H1 (cell line): ENCODE measurements around the gene MRPL27. TPM values are rescaled to one million over a fixed set of nuclear protein-coding genes. Genes with fewer than 3 reads are reported as not detected.
A peak's percentile ranks its signal among the peaks of the same experiment; 100 is the strongest.

Experiments
- CTCF ChIA-PET: fragments of 300-600 bp; sonication (Branson Sonifier 250); formaldehyde crosslinking; loops from one replicate; lab custom pipeline; 2021; ENCODE audit not compliant: partially characterized antibody; lab: Charles Lee
- POLR2A ChIA-PET: fragments of 300-600 bp; sonication (Branson Sonifier 250); formaldehyde crosslinking; loops from one replicate; lab custom pipeline; 2021; ENCODE audit warnings: inconsistent platforms; ENCODE audit not compliant: partially characterized antibody; lab: Charles Lee
- DNase-seq, 2 experiments: peaks; one replicate each; pipeline versions ENCODE4 v3.0.0 to v3.0.0-alpha.2; 2010 to 2022; ENCODE audit warnings: low spot score in 2 of 2, low read depth in 1 of 2, mixed read lengths in 1 of 2
- FAIRE-seq: peaks from 2 replicates; lab custom pipeline; 2011; peaks lifted over from hg19 to GRCh38; lab: Jason Lieb, UNC
- H2AFZ ChIP-seq: 2 replicates; pipeline ENCODE4 v1.8.1; 2012; ENCODE audit warnings: low read length, inconsistent platforms
- H2AK5ac ChIP-seq: 2 replicates; pipeline ENCODE4 v1.6.1; 2013; ENCODE audit warnings: low read depth, low read length
- H2BK120ac ChIP-seq: replicated peaks from 2 replicates; pipeline ENCODE3; 2013; ENCODE audit warnings: low read depth, low read length, inconsistent platforms
- H2BK12ac ChIP-seq: 2 replicates; pipeline ENCODE4 v1.6.1; 2013; ENCODE audit warnings: low read depth, low read length
- H2BK15ac ChIP-seq: 2 replicates; pipeline ENCODE4 v1.6.1; 2013; ENCODE audit warnings: low read length
- H2BK20ac ChIP-seq: 2 replicates; pipeline ENCODE4 v1.6.1; 2013; ENCODE audit warnings: low read length
- H2BK5ac ChIP-seq: 2 replicates; pipeline ENCODE4 v1.6.1; 2013; ENCODE audit warnings: low read depth, low read length
- H3K14ac ChIP-seq: 2 replicates; pipeline ENCODE4 v1.6.1; 2013; ENCODE audit warnings: inconsistent platforms; ENCODE audit not compliant: insufficient read length
- H3K18ac ChIP-seq: 2 replicates; pipeline ENCODE4 v1.6.1; 2013; ENCODE audit warnings: low read length; ENCODE audit errors: extremely low read depth
- H3K23ac ChIP-seq: 2 replicates; pipeline ENCODE4 v1.6.1; 2013; ENCODE audit warnings: inconsistent platforms; ENCODE audit not compliant: insufficient read length
- H3K23me2 ChIP-seq: 2 replicates; pipeline ENCODE4 v1.6.1; 2013; ENCODE audit warnings: low read depth, low read length
- H3K27ac ChIP-seq: 2 replicates; pipeline ENCODE4 v1.6.1; 2011; ENCODE audit warnings: low read depth, low read length, inconsistent platforms
- H3K27me3 ChIP-seq, 4 experiments: replicated peaks in 1 of 4; 1 replicate in 1 of 4; 2 replicates in 3 of 4; pipeline versions ENCODE4 v1.6.1 to v1.8.1; 2011 to 2013; ENCODE audit warnings: low read length in 3 of 4, mild to moderate bottlenecking in 3 of 4, inconsistent platforms in 2 of 4, mixed read lengths in 2 of 4, moderate library complexity in 1 of 4; ENCODE audit not compliant: control insufficient read depth in 3 of 4, insufficient read depth in 3 of 4; ENCODE audit errors: extremely low read depth in 1 of 4
- H3K36me3 ChIP-seq, 4 experiments: 2 replicates each; pipeline versions ENCODE4 v1.6.1 to v1.8.1; 2011 to 2013; ENCODE audit warnings: mild to moderate bottlenecking in 4 of 4, low read length in 3 of 4, moderate library complexity in 2 of 4, control low read depth in 1 of 4, inconsistent platforms in 1 of 4; ENCODE audit not compliant: insufficient read depth in 4 of 4, control insufficient read depth in 2 of 4
- H3K4ac ChIP-seq: replicated peaks from 2 replicates; pipeline ENCODE3; 2013; ENCODE audit warnings: low read length, low read depth, mixed read lengths, inconsistent platforms; ENCODE audit not compliant: insufficient read length
- H3K4me1 ChIP-seq, 4 experiments: replicated peaks in 1 of 4; 1 replicate in 1 of 4; 2 replicates in 3 of 4; pipeline versions ENCODE4 v1.6.1 to v1.8.1; 2011 to 2013; ENCODE audit warnings: low read length in 3 of 4, inconsistent platforms in 2 of 4, mixed read lengths in 1 of 4; ENCODE audit not compliant: insufficient read depth in 4 of 4, control insufficient read depth in 3 of 4
- H3K4me2 ChIP-seq, 2 experiments: 2 replicates each; pipeline versions ENCODE4 v1.6.1 to v1.8.1; 2011 to 2013; ENCODE audit warnings: low read depth in 2 of 2, low read length in 2 of 2, control low read depth in 1 of 2, inconsistent platforms in 1 of 2, mild to moderate bottlenecking in 1 of 2; ENCODE audit not compliant: insufficient read depth in 1 of 2
- H3K4me3 ChIP-seq, 4 experiments: fragments of 200-600, 300-600 bp in 1 of 4; sonication (generic), shearing (Covaris generic), sonication (Bioruptor Twin) in 1 of 4; 2 replicates each; pipeline versions ENCODE4 v1.5.1 to v1.8.1; 2011 to 2016; ENCODE audit warnings: low read length in 4 of 4, low read depth in 3 of 4, control low read depth in 2 of 4, inconsistent platforms in 2 of 4, mild to moderate bottlenecking in 2 of 4, mixed read lengths in 1 of 4, moderate library complexity in 1 of 4; ENCODE audit not compliant: insufficient read depth in 2 of 4; ENCODE audit errors: extremely low read depth in 1 of 4
- H3K56ac ChIP-seq: replicated peaks from 2 replicates; pipeline ENCODE3; 2013; ENCODE audit warnings: low read depth, mild to moderate bottlenecking, mixed read lengths, low read length, inconsistent platforms; ENCODE audit not compliant: insufficient read length
- H3K79me1 ChIP-seq: 2 replicates; pipeline ENCODE4 v1.6.1; 2013; ENCODE audit warnings: low read depth, low read length, control low read depth
- H3K79me2 ChIP-seq, 2 experiments: 2 replicates each; pipeline versions ENCODE4 v1.6.1 to v1.8.1; 2012 to 2013; ENCODE audit warnings: low read length in 2 of 2, mild to moderate bottlenecking in 2 of 2, inconsistent platforms in 1 of 2; ENCODE audit not compliant: insufficient read depth in 2 of 2, control insufficient read depth in 1 of 2
- H3K9ac ChIP-seq, 4 experiments: replicated peaks in 1 of 4; 1 replicate in 1 of 4; 2 replicates in 3 of 4; pipeline versions ENCODE4 v1.6.1 to v1.8.1; 2011 to 2013; ENCODE audit warnings: low read depth in 3 of 4, low read length in 3 of 4, control low read depth in 2 of 4, mild to moderate bottlenecking in 2 of 4, moderate library complexity in 2 of 4, inconsistent platforms in 1 of 4; ENCODE audit errors: extremely low read depth in 1 of 4
- H3K9me3 ChIP-seq, 2 experiments: 2 replicates each; pipeline versions ENCODE4 v1.6.1 to v1.8.1; 2012 to 2013; ENCODE audit warnings: mild to moderate bottlenecking in 2 of 2, moderate library complexity in 2 of 2, control low read depth in 1 of 2, inconsistent platforms in 1 of 2, low read depth in 1 of 2, low read length in 1 of 2, mixed read lengths in 1 of 2; ENCODE audit not compliant: insufficient read depth in 2 of 2
- H4K20me1 ChIP-seq, 2 experiments: replicated peaks in 1 of 2; 2 replicates each; pipeline versions ENCODE3 to v1.8.1; 2011 to 2013; ENCODE audit warnings: inconsistent platforms in 2 of 2, low read length in 2 of 2, mild to moderate bottlenecking in 1 of 2; ENCODE audit not compliant: insufficient read depth in 2 of 2, control insufficient read depth in 1 of 2
- H4K5ac ChIP-seq: 2 replicates; pipeline ENCODE4 v1.6.1; 2013; ENCODE audit warnings: low read length, low read depth, mixed read lengths, inconsistent platforms; ENCODE audit not compliant: insufficient read length
- H4K8ac ChIP-seq: 2 replicates; pipeline ENCODE4 v1.8.0; 2013; ENCODE audit warnings: mild to moderate bottlenecking, moderate library complexity, low read length, inconsistent platforms; ENCODE audit not compliant: insufficient read depth; ENCODE audit errors: extremely low read depth
- H4K91ac ChIP-seq: replicated peaks from 2 replicates; pipeline ENCODE3; 2013; ENCODE audit warnings: low read length, mixed read lengths, inconsistent platforms; ENCODE audit not compliant: insufficient read length
- CBX8 ChIP-seq: fragments of 300-800, 300-1000 bp; sonication (generic); IDR thresholded peaks from 2 replicates; pipeline ENCODE4 v1.7.1; 2016; ENCODE audit warnings: low read depth, low read length, borderline replicate concordance
- CTCF ChIP-seq, 3 experiments: IDR thresholded peaks; 1 replicate in 2 of 3; 2 replicates in 1 of 3; pipeline versions ENCODE4 v1.5.1 to v1.6.1; 2011; ENCODE audit warnings: low read length in 3 of 3, mild to moderate bottlenecking in 3 of 3, inconsistent platforms in 2 of 3, low read depth in 1 of 3, moderate library complexity in 1 of 3; ENCODE audit not compliant: insufficient read depth in 1 of 3; ENCODE audit errors: control extremely low read depth in 1 of 3
- JUN ChIP-seq: IDR thresholded peaks from 2 replicates; pipeline ENCODE4 v1.6.1; 2011; ENCODE audit warnings: low read depth, mild to moderate bottlenecking, improper control_type of control experiment, low read length
- POLR2AphosphoS5 ChIP-seq: IDR thresholded peaks from 2 replicates; pipeline ENCODE4 v1.6.1; 2011; ENCODE audit warnings: low read depth, low read length
- SP2 ChIP-seq: IDR thresholded peaks from 2 replicates; pipeline ENCODE4 v1.6.1; 2012; ENCODE audit warnings: mild to moderate bottlenecking, low read length, inconsistent platforms
- USF2 ChIP-seq: IDR thresholded peaks from 2 replicates; pipeline ENCODE4 v1.6.1; 2011; ENCODE audit warnings: low read length, improper control_type of control experiment
- WGBS, 2 experiments: shearing (Covaris generic) in 1 of 2; methylation state at CpG; one replicate each; pipeline versions ENCODE4 v1.1.6 to v1.1.7; 2013 to 2015; ENCODE audit warnings: low lambda C conversion rate in 2 of 2, mixed read lengths in 2 of 2, inconsistent platforms in 1 of 2, low coverage in 1 of 2, missing lambda C conversion rate in 1 of 2; ENCODE audit not compliant: insufficient replicate concordance in 2 of 2, insufficient coverage in 1 of 2, insufficient read length in 1 of 2; ENCODE audit errors: extremely low coverage in 1 of 2, missing lambda C conversion rate in 1 of 2; 5-methylcytosine and 5-hydroxymethylcytosine counted together
- polyA plus RNA-seq, 7 experiments: library from polyadenylated mRNA; depleted of rRNA in 3 of 7; stranded (reverse) in 5 of 7; unstranded in 2 of 7; fragments of >200 nt in 5 of 7; fragments of 200-250 nt in 2 of 7; gene quantifications; 1 replicate in 5 of 7; 2 replicates in 1 of 7; 4 replicates in 1 of 7; pipeline versions ENCODE4 v1.2.1 to v1.2.3, GENCODE V29; 2011 to 2013; ENCODE audit warnings: missing spikeins in 2 of 7, mixed read lengths in 2 of 7
- total RNA-seq: library from RNA; stranded (reverse); fragmentation: NEBNext Ultra II Directional; extraction: Animal tissue kit (Norgen Biotek cat#: 25700); gene quantifications from 2 replicates; pipeline ENCODE4 v1.2.1, GENCODE V29; 2021

MRPL27 gene
- total and polyA plus RNA-seq, 2 of the 8 experiments (the other 6 are each of a cell fraction or from before 2014, with no cell fraction given): 75.6 to 135 TPM

GRCh38 chr17:50364061-50364458 is 8.9 kb downstream of the MRPL27 start:
- Histone ChIP-seq H3K4ac (no peak overlapping the region), H2BK15ac (no peak overlapping the region), H2BK12ac (no peak overlapping the region), H3K4me3 (no peak overlapping the region), H3K4me1 (peaks cover 0 to 27% (median 11%) of the 10 kb centered on the region in 4 experiments; a peak in 6 of 7 replicates), H3K18ac (no peak overlapping the region), H2BK5ac (no peak overlapping the region), H3K9ac (no peak overlapping the region), H4K91ac (no peak overlapping the region), H3K23me2 (no peaks in the 10 kb centered on the region), H3K4me2 (peak overlapping the region; percentile 13 to 44; a peak in 3 of 4 replicates), H3K14ac (no peak overlapping the region), H3K79me1 (no peaks in the 10 kb centered on the region), H3K36me3 (peaks cover 10 to 26% (median 20%) of the 10 kb centered on the region in 4 experiments; a peak in 7 of 8 replicates), H3K79me2 (no peaks in the 10 kb centered on the region), H2AFZ (no peak overlapping the region), H3K56ac (no peak overlapping the region), H3K27ac (no peak overlapping the region), H4K20me1 (peaks cover 10 to 23% of the 10 kb centered on the region in 2 experiments), H3K9me3 (no peaks in the 10 kb centered on the region), H3K23ac (no peak overlapping the region), H2BK20ac (no peak overlapping the region), H4K8ac (no peak overlapping the region), H3K27me3 (no peaks in the 10 kb centered on the region), H4K5ac (no peak overlapping the region), H2BK120ac (no peak overlapping the region), H2AK5ac (no peak overlapping the region)
- CTCF ChIA-PET: interaction anchor here (0.7 to 6.1 kb wide), 7 partner anchors 9 to 164 kb away, joined by 3 to 58 read pairs (median 4); no protein-coding TSS in a partner anchor
- DNase-seq (no peak), FAIRE-seq (no peak)
- no peak for TF ChIP-seq SP2
- no peak; the same call in 1 of the 2 replicates for TF ChIP-seq POLR2AphosphoS5
- no peak for TF ChIP-seq JUN
- no peak for TF ChIP-seq CBX8
- no peak for TF ChIP-seq CTCF (IDR thresholded peaks at IDR 0.05; ENCODE audit: control extremely low read depth in 1 of 3, insufficient read depth in 1 of 3, low read depth in 1 of 3, low read length in 3 of 3)
- TF ChIP-seq USF2: no peak
- POLR2A ChIA-PET: interaction anchor here (1.3 to 20.2 kb wide), 3 partner anchors 14 to 48 kb away, joined by 3 to 313 read pairs (median 135); partner anchors contain the start of genes EME1, LRRC59, MRPL27 and XYLT2
- WGBS, 2 experiments: 59% methylated on average over 4 of the region's 4 CpGs; no CpG with 5 or more reads in 1 of the 2 experiments
